Testis (tissue), 2 donors: ENCODE measurements around the gene SCNN1B.

ENCODE experiments used
- POLR2A ChIP-seq: fragments of 450-650 bp; IDR thresholded peaks from one replicate; pipeline ENCODE4 v1.6.1; 2017; ENCODE audit warnings: antibody characterized with exemption, mild to moderate bottlenecking, moderate library complexity
- TF ChIP-seq, protein P1 (sequence below), 3 experiments: fragments of 450-650 bp in 2 of 3; fragments of 200-600 bp in 1 of 3; sonication (generic) in 1 of 3; IDR thresholded peaks; one replicate each; pipeline ENCODE4 v1.5.1; 2016 to 2019; ENCODE audit warnings: antibody characterized with exemption in 3 of 3, mild to moderate bottlenecking in 2 of 3, moderate library complexity in 1 of 3

- TF ChIP-seq, protein P1, sequence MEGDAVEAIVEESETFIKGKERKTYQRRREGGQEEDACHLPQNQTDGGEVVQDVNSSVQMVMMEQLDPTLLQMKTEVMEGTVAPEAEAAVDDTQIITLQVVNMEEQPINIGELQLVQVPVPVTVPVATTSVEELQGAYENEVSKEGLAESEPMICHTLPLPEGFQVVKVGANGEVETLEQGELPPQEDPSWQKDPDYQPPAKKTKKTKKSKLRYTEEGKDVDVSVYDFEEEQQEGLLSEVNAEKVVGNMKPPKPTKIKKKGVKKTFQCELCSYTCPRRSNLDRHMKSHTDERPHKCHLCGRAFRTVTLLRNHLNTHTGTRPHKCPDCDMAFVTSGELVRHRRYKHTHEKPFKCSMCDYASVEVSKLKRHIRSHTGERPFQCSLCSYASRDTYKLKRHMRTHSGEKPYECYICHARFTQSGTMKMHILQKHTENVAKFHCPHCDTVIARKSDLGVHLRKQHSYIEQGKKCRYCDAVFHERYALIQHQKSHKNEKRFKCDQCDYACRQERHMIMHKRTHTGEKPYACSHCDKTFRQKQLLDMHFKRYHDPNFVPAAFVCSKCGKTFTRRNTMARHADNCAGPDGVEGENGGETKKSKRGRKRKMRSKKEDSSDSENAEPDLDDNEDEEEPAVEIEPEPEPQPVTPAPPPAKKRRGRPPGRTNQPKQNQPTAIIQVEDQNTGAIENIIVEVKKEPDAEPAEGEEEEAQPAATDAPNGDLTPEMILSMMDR (IDR thresholded peaks at IDR 0.05), result no peak
- TF ChIP-seq POLR2A, result no peak
Measured at GRCh38 chr16:23258919-23259237, 43.2 kb upstream of the SCNN1B start.
